Activated T-cell treated with anti-CD3 and anti-CD28 coated beads, Interleukin-2, amount 50 U/mL, for 4 hours (primary cell): ENCODE measurements around the gene ARL4D. TPM values are rescaled to one million over a fixed set of nuclear protein-coding genes. Genes with fewer than 3 reads are reported as not detected.
"Not testable (repeated sequence)": the region's sequence is repeated elsewhere in the genome, so short reads cannot be mapped to it uniquely, and the experiment has no call there.

Experiments used
- ATAC-seq, 2 donors: fragments of 200-7000 bp; cut with Tn5 transposase; one replicate each; pipeline ENCODE4 v1.10.0; 2021
- DNase-seq: peaks from one replicate; pipeline ENCODE4 v3.0.0-alpha.2; 2020
- H3K27me3 Mint-ChIP-seq: one replicate; pipeline ENCODE4 v1.8.0; 2021; ENCODE audit warnings: low read depth, mixed read lengths
- H3K36me3 Mint-ChIP-seq: one replicate; pipeline ENCODE4 v1.8.0; 2022; ENCODE audit warnings: mixed read lengths; ENCODE audit not compliant: insufficient read depth
- H3K4me1 Mint-ChIP-seq: one replicate; pipeline ENCODE4 v1.8.0; 2021; ENCODE audit warnings: low read depth, mixed read lengths
- H3K4me3 Mint-ChIP-seq: one replicate; pipeline ENCODE4 v1.8.0; 2021; ENCODE audit warnings: mild to moderate bottlenecking, moderate library complexity, mixed read lengths
- H3K9me3 Mint-ChIP-seq: one replicate; pipeline ENCODE4 v1.8.0; 2021; ENCODE audit warnings: mixed read lengths
- total RNA-seq, 3 donors: library from RNA; stranded (reverse); gene quantifications; one replicate each; pipeline ENCODE4 v1.2.1, GENCODE V29; 2021

ARL4D gene
- total RNA-seq, 3 donors from 2014 or later, result 1.7 to 2.6 (median 1.8) TPM

- ATAC-seq, result no peak
- DNase-seq, result no peak
- Mint-ChIP-seq H3K9me3 (no peaks in the 10 kb centered on the region), H3K4me3 (no peak overlapping the region), H3K4me1 (peaks cover 41% of the 10 kb centered on the region), H3K36me3 (no peaks in the 10 kb centered on the region), H3K27me3 (peaks cover 4% of the 10 kb centered on the region)
Measured at GRCh38 chr17:43363926-43364285, 34.9 kb upstream of the ARL4D start.

DNA sequence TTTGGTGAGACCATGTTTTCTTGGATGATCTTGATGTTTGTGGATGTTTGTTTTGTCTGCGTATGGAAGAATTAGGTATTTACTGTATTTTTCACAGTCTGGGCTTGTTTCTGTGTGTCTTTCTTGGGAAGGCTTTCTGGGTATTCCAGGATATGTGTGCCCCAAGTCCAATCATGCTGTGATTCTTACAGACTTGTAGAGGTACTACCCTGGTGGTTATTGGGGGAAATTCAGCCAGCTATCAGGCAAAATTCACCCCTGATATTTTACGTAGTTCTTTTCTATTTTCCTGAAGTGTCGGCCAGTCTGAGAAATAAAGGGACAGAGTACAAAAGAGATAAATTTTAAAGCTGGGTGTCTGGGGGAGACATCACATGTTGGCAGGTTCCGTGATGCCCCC lies 33.4 kb upstream of the ARL4D start:
- peaks cover 4% of the 10 kb centered on the region for H3K27me3 Mint-ChIP-seq
- H3K9me3 Mint-ChIP-seq, result no peaks in the 10 kb centered on the region
- ATAC-seq (no peak), DNase-seq (no peak)
- peaks cover 41% of the 10 kb centered on the region for H3K4me1 Mint-ChIP-seq
- H3K36me3 Mint-ChIP-seq, result no peaks in the 10 kb centered on the region
- peak overlapping the region; percentile 25 for H3K4me3 Mint-ChIP-seq

DNA sequence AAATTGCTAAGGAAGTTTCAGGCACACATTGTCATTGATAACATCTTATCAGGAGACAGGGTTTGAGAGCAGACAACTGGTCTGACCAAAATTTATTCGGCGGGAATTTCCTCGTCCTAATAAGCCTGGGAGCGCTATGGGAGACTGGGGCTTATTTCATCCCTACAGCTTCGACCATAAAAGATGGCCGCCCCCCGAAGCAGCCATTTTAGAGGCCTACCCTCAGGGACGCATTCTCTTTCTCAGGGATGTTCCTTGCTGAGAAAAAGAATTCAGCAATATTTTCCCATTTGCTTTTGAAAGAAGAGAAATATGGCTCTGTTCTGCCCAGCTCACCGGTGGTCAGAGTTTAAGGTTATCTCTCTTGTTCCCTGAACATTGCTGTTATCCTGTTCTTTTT lies 32.9 kb upstream of the ARL4D start:
- H3K27me3 Mint-ChIP-seq, H3K36me3 Mint-ChIP-seq, DNase-seq, ATAC-seq, H3K9me3 Mint-ChIP-seq, H3K4me3 Mint-ChIP-seq: not testable (repeated sequence)
- H3K4me1 Mint-ChIP-seq, result peaks cover 41% of the 10 kb centered on the region

DNA sequence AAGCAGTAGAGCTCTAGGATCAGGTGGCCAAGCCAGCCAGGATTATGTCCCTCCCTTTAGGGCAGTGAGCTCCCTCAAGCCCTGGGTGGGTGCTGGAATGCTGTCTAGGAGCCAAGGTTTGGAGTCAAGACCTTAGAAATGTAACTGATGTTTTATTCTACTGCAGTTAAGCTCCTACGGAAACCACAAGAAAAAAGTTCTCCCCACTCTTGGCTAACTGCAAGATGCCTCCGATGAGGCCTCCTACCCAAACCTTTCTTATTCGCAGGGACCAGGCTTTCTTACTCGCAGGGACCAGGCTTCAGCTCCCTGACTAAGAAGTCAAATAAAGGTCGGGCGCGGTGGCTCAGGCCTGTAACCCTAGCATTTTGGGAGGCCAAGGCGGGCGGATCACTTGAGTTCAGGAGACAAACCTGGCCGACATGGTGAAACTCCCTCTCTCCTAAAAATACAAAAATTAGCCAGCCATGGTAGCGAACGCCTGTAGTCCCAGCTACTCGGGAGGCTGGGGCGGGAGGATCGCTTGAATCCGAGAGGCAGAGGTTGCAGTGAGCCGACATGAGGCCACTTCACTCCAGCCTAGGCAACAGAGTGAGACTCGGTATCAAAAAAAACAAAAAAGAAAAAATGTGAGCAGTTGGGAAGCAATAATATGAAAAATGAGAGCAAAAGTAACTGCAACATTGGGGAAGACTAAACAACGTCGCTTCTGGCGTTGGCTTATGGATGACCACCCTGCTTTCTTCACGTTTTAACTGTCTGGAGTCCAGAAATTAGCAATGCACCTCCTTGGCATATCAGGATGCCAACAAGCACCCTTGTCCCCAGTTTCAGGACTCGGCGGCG lies 31.7 kb upstream of the ARL4D start:
- peaks cover 41% of the 10 kb centered on the region for H3K4me1 Mint-ChIP-seq
- no peaks in the 10 kb centered on the region for H3K36me3 Mint-ChIP-seq

DNA sequence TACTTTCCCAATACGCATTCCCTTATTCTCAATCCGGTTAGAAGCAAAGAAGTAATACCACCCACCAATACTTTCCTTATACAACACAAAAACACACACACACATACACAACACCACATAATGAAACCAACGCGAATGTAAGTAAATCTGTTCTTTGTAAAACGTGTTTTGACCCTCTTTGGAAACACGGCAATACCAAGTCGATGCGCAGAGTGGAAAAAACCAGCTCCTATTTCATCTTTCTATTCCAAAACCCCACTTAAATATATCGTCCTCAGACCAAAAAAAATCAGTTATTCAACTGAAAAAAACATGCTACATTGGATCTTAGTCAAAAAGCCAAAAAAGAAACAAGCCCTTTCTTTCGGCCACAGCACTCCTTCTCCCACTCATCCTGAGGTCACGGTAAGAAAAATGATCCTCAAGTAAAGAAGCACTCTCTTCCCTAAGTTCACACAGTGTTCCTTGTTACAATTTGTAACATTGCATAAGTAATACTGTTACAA lies 31.0 kb upstream of the ARL4D start:
- peak overlapping the region; percentile 87 for H3K4me3 Mint-ChIP-seq
- H3K27me3 Mint-ChIP-seq, result no peaks in the 10 kb centered on the region
- DNase-seq (no peak), ATAC-seq (peak; percentile 72 to 77)
- H3K4me1 Mint-ChIP-seq, result peaks cover 41% of the 10 kb centered on the region
- H3K9me3 Mint-ChIP-seq, result no peaks in the 10 kb centered on the region
- no peaks in the 10 kb centered on the region for H3K36me3 Mint-ChIP-seq

More for the DNA sequence above, 31.7 kb upstream of the ARL4D start:
- no peaks in the 10 kb centered on the region for H3K27me3 Mint-ChIP-seq
- no peaks in the 10 kb centered on the region for H3K9me3 Mint-ChIP-seq
- ATAC-seq (no peak), DNase-seq (no peak)
- H3K4me3 Mint-ChIP-seq, result peak overlapping the region; percentile 87

DNA sequence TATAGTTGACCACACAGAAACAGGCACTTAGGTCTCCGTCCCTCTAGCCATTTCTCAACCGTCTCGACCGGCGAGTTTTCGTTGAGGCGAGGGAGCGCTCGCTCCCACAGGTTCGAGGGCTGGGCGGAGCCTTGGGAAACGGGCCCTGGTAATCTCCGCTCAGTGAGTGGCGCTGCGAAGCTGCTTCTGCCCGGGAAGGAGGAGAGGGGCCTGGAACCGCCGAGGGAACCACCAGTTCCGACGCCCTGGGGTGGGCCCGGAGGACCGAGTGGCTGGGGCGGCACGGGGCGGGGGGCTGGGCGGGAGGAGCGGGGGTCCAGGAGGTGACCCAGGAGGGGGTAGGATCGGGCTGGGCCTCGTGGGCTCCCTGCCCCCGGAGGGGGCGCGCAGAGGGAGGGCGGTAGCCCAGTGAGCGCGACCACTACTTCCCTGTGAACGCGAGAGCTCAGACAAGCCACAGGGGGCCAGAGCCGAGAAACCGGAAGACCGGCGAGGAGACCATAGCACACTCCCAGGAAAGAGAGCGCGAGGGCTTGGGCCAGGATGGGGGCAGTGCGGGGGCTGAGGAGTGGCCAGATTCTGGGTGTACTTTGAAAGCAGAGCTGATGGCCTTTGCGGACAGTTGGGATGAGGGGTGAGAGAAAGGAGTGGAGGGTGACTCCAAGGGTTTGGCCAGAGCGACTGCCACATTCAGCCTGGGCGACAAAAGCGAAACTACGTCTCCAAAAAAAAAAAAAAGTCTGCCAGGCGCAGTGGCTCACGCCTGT lies 29.9 kb upstream of the ARL4D start:
- H3K9me3 Mint-ChIP-seq, result no peaks in the 10 kb centered on the region
- peak; percentile 59 for DNase-seq
- peak overlapping the region; percentile 87 for H3K4me3 Mint-ChIP-seq
- peak; percentile 53 to 57 for ATAC-seq
- H3K4me1 Mint-ChIP-seq, result peaks cover 39% of the 10 kb centered on the region
- H3K27me3 Mint-ChIP-seq, result no peaks in the 10 kb centered on the region
- H3K36me3 Mint-ChIP-seq, result no peaks in the 10 kb centered on the region

DNA sequence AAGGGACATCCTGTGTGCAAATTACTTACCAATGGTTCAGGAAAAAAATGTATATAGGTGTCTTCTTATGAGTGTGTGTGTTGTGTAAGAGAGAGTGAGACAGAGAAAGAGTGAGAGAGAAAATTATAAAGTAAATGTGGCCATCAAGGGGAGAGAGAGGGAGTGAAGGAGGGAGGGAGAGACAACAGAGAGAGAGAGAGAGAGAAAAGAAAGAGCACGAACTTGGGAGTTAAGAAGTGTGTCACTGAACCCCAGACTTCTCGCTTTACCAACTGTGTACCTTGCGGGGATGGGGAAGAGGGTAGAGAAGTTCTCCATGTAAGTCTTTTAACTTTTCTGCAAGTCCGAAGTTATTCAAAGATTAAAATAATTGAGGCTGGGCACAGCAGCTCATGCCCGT lies 28.8 kb upstream of the ARL4D start:
- Mint-ChIP-seq H3K27me3 (no peaks in the 10 kb centered on the region), H3K4me1 (peaks cover 39% of the 10 kb centered on the region), H3K36me3 (no peaks in the 10 kb centered on the region), H3K4me3 (peak overlapping the region; percentile 87), H3K9me3 (no peaks in the 10 kb centered on the region)
- ATAC-seq (no peak), DNase-seq (no peak)

DNA sequence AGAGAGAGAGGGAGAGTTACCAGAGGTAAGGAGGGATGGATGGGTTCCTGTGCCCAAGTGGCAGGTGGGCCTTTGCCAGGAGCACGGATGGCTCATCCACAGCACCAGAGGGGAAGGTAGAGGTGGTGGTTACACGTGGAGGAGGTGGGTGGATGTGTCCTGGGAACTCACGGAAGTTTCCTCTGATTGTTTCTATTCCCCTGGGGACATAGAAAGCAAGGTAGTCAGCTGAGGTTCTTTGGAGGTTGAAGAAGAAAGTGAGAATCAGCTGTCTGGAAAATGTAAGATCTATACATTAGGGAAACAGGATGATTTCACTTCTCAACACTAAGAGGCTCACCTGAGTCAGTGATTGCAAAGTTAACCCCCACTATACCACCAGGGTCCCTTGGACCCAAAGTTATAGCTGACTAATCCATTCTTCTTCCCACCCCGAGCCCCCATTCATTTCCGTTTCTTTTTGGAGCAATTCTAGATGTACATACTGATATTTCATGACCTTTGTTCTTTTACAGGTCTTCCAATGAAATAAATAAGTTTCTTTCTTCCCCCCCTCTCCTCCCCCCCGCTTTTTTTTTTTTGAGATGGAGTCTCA lies 27.5 kb upstream of the ARL4D start:
- no peak for DNase-seq
- H3K4me1 Mint-ChIP-seq, result peaks cover 36% of the 10 kb centered on the region
- H3K4me3 Mint-ChIP-seq, result peak overlapping the region; percentile 6
- no peaks in the 10 kb centered on the region for H3K27me3 Mint-ChIP-seq
- H3K9me3 Mint-ChIP-seq, result no peaks in the 10 kb centered on the region
- no peaks in the 10 kb centered on the region for H3K36me3 Mint-ChIP-seq
- ATAC-seq, result no peak

- H3K27me3 Mint-ChIP-seq, result no peaks in the 10 kb centered on the region
- no peak overlapping the region for H3K4me3 Mint-ChIP-seq
- no peaks in the 10 kb centered on the region for H3K36me3 Mint-ChIP-seq
- ATAC-seq (no peak), DNase-seq (no peak)
- no peaks in the 10 kb centered on the region for H3K9me3 Mint-ChIP-seq
- H3K4me1 Mint-ChIP-seq, result peaks cover 30% of the 10 kb centered on the region
Measured at GRCh38 chr17:43372273-43372911, 26.4 kb upstream of the ARL4D start.

- no peaks in the 10 kb centered on the region for H3K9me3 Mint-ChIP-seq
- peaks cover 26% of the 10 kb centered on the region for H3K4me1 Mint-ChIP-seq
- ATAC-seq, result no peak
- H3K27me3 Mint-ChIP-seq, result no peaks in the 10 kb centered on the region
- no peak for DNase-seq
- no peak overlapping the region for H3K4me3 Mint-ChIP-seq
- H3K36me3 Mint-ChIP-seq, result no peaks in the 10 kb centered on the region
Measured at GRCh38 chr17:43373356-43373755, 25.4 kb upstream of the ARL4D start.

DNA sequence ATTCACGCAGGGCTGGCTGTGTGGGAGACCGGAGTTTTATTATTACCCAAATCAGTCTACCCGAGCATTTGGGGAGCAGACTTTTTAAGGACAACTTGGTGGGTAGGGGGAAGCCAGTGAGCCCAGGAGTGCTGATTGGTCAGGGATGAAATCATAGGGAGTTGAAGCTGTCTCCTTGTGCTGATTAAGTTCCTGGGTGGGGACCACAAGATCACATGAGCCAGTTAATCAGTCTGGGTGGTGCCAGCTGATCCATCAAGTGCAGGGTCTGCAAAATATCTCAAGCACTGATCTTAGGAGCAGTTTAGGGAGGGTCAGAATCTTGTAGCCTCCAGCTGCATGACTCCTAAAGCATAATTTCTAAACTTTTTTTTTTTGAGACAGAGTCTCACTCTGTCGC lies 22.9 kb upstream of the ARL4D start:
- not testable (repeated sequence) for DNase-seq, H3K27me3 Mint-ChIP-seq, H3K4me3 Mint-ChIP-seq, H3K9me3 Mint-ChIP-seq, ATAC-seq, H3K36me3 Mint-ChIP-seq
- peaks cover 11% of the 10 kb centered on the region for H3K4me1 Mint-ChIP-seq

DNA sequence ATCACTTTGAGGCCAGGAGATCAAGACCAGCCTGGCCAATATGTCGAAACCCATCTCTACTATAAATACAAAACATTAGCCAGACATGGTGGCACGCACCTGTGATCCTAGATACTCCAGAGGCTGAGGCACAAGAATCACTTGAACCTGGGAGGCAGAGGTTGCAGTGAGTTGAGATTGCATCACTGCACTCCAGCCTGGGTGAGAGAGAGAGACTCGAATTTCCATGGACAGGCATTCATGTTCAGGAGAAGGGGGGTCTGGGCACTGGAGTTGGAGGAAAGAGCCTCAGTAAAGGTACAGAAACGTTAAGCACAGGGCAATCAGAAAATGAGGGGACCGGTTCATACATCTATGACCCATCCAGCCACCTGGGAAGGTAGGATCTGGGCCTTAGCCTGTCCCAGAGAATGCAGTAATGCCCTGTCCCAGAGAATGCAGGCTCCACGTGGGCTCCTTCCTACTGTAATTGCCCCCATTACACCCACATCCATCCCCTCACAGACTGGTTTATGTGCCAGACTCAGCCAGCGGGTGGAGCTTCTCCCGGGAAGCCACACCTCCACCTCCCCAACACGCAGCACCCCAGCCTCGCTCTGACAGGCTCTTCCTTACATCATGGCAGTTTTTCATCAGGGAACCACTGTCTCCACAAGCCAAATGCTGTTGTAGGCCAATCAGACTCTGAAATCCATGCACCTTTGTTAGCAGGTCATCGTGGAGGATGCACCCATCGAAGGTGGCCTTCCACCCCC lies 21.6 kb upstream of the ARL4D start:
- DNase-seq, result no peak
- Mint-ChIP-seq H3K9me3 (no peaks in the 10 kb centered on the region), H3K4me1 (peaks cover 4% of the 10 kb centered on the region), H3K27me3 (no peaks in the 10 kb centered on the region), H3K4me3 (no peak overlapping the region), H3K36me3 (no peaks in the 10 kb centered on the region)
- no peak for ATAC-seq

DNA sequence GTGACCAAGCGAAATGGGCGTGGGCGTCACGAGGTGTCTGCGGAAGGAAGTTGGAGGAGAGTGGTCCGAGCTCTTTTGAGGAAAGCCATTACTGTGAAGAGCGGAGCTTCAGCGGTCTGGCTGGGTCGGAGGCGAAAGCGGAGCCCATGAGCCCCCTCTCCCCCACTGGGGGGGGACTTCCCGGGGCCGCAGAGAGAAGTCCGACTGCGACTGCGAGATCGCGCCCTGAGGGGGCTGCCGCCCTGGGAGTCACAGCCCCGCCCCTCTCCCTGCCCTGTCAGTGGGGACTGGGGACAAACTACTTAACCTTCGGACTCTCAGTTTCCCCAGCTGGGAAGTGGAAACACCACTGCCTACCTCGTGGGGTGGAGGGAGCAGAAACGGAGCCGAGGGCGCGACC lies 20.0 kb upstream of the ARL4D start:
- Mint-ChIP-seq H3K27me3 (no peaks in the 10 kb centered on the region), H3K4me1 (peaks cover 1% of the 10 kb centered on the region), H3K36me3 (peaks cover 2% of the 10 kb centered on the region), H3K9me3 (no peaks in the 10 kb centered on the region), H3K4me3 (no peak overlapping the region)
- ATAC-seq, result no peak
- no peak for DNase-seq
